GM12892 (cell line): Measurements from ENCODE around the gene PAFAH2.

Experiments used
- DNase-seq: peaks from one replicate; pipeline ENCODE4 v3.0.0; 2011; ENCODE audit not compliant: insufficient read length
- FAIRE-seq: peaks from 2 replicates; lab custom pipeline; 2011; peaks lifted over from hg19 to GRCh38; lab: Jason Lieb, UNC
- POLR2A ChIP-seq: IDR thresholded peaks from 2 replicates; pipeline ENCODE4 v1.6.1; 2011; ENCODE audit warnings: low read depth, low read length, control low read depth
- POLR2AphosphoS5 ChIP-seq: IDR thresholded peaks from 2 replicates; pipeline ENCODE4 v1.6.1; 2011; ENCODE audit warnings: low read depth, low read length, control low read depth
- TAF1 ChIP-seq: IDR thresholded peaks from 2 replicates; pipeline ENCODE4 v1.6.1; 2011; ENCODE audit warnings: low read depth, mild to moderate bottlenecking, control low read depth, low read length, borderline replicate concordance

The PAFAH2 gene

GRCh38 chr1:26029054-26029863, 31.4 kb upstream of the PAFAH2 start:
- DNase-seq (no peak), FAIRE-seq (no peak)
- TF ChIP-seq TAF1 (no peak), POLR2AphosphoS5 (no peak), POLR2A (no peak)

GRCh38 chr1:26028490-26028980, 30.7 kb upstream of the PAFAH2 start:
- FAIRE-seq (no peak), DNase-seq (no peak)
- TF ChIP-seq POLR2AphosphoS5 = no peak
- no peak for TF ChIP-seq TAF1
- TF ChIP-seq POLR2A = no peak

GRCh38 chr1:26027716-26028489, 30.0 kb upstream of the PAFAH2 start:
- FAIRE-seq = no peak
- no peak for TF ChIP-seq POLR2AphosphoS5
- TF ChIP-seq POLR2A = no peak
- TF ChIP-seq TAF1 = no peak
- DNase-seq = no peak

- TF ChIP-seq TAF1 (no peak), POLR2AphosphoS5 (no peak), POLR2A (no peak)
- no peak for FAIRE-seq
- no peak for DNase-seq
These were observed 27.7 kb upstream of the PAFAH2 start for GRCh38 chr1:26025517-26025916.

GRCh38 chr1:26025060-26025459, 27.2 kb upstream of the PAFAH2 start:
- DNase-seq (no peak), FAIRE-seq (no peak)
- TF ChIP-seq POLR2A = no peak
- no peak for TF ChIP-seq TAF1

GRCh38 chr1:26023826-26024225, 26.0 kb upstream of the PAFAH2 start:
- no peak for TF ChIP-seq POLR2AphosphoS5
- TF ChIP-seq POLR2A = no peak
- DNase-seq (no peak), FAIRE-seq (no peak)

- TF ChIP-seq TAF1 (no peak), POLR2AphosphoS5 (no peak), POLR2A (no peak)
- no peak for DNase-seq
- no peak for FAIRE-seq
These were observed 25.1 kb upstream of the PAFAH2 start for GRCh38 chr1:26023009-26023408.

- no peak for DNase-seq
- no peak for FAIRE-seq
- no peak for TF ChIP-seq POLR2A
- TF ChIP-seq POLR2AphosphoS5 = no peak
- no peak for TF ChIP-seq TAF1
These were observed 24.5 kb upstream of the PAFAH2 start for GRCh38 chr1:26022404-26022779.

- no peak for TF ChIP-seq TAF1
- no peak for TF ChIP-seq POLR2AphosphoS5
- TF ChIP-seq POLR2A = no peak
- DNase-seq (no peak), FAIRE-seq (no peak)
These were observed 24.0 kb upstream of the PAFAH2 start, which contains the start of gene EXTL1 for GRCh38 chr1:26021647-26022403. Gene EXTL1, plus strand, starts transcription at chr1:26021775. Its CDS starts 872 bp downstream, at chr1:26022647.

- DNase-seq = no peak
- TF ChIP-seq POLR2A (no peak), TAF1 (no peak), POLR2AphosphoS5 (no peak)
- FAIRE-seq = no peak
These were observed 23.2 kb upstream of the PAFAH2 start for GRCh38 chr1:26020941-26021646.
